GM18517 (cell line): ENCODE data around the gene LMO1.

ENCODE experiments used
- ATAC-seq: cut with Tn5 transposase; IDR thresholded peaks from one replicate; pipeline ENCODE4 v1.9.1; 2021; ENCODE audit warnings: mild to moderate bottlenecking, moderate library complexity; ENCODE audit not compliant: unreplicated experiment

LMO1 gene

DNA sequence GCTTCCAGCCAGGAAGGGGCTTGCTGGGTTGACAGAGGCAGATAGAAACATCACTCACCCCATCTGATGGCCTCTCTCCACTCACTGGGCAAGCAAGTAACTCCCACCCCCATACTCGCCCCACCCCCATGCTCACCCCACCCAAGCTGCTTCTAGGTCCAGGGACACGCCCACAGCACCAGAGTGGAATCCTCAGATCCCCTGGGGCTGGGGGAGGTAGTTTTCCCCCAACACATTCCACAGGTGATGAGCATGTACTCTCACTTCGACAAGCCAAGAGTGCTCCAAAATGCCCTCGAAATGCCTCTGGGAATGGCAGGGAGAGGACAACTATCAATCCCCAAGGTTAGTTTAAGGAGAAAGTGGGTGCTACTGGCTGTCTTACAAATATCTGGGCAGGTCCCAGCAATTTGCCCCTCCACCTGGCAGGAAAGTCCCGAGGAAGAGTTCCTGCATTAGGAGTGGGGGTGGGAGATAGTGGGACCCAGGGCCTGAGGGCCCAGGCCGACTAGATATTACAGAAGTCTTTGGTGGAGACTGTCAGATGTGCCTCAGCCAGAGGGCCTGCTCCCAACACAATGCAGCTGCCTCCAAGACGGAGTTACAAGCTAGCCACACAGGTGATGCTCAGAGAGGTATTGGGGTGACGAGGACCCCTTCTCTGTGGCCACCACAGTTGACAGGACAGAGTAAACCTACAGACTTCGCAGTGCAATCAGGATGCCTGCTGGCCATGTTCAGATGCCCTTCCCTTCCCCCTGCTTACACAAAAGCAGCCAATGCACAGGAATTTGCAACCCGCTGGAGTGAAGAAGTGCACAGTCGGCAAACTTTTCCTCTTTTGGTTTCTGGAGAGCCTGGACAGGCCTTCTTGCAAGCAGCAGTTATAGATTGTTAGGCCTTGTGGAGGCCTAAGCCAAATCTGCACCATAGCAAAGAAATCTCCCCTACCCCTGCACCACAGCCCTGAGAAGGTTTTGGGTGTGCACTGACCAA lies 2.9 kb upstream of the LMO1 start:
- ATAC-seq, result no peak

DNA sequence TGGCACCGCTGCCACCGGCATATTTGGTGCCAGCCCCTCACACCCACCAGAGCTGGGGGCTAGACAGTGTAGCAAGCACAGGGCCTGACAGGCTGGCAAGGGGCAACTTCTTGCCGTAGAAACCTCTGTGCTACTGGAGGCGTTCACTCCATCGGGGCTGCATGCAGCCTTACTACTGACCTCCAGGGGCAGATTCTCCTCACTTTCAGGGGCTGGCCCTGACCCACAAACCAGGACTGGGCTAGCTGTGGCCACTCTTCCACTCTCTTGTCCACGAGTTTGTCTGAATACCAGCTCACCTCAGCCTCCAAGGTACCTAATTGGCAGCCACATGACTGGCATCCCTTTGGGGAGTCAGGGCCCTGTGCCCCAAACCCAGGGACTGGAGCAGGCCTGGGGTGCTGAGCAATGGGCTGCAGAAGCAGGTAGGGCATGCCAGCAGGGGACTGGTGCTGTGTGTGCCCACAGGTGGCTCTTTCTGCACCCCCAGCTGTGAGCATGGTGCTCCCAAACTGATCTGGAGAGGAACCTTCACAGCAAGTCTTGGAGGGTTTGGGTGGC lies 2.1 kb upstream of the LMO1 start:
- no peak for ATAC-seq

DNA sequence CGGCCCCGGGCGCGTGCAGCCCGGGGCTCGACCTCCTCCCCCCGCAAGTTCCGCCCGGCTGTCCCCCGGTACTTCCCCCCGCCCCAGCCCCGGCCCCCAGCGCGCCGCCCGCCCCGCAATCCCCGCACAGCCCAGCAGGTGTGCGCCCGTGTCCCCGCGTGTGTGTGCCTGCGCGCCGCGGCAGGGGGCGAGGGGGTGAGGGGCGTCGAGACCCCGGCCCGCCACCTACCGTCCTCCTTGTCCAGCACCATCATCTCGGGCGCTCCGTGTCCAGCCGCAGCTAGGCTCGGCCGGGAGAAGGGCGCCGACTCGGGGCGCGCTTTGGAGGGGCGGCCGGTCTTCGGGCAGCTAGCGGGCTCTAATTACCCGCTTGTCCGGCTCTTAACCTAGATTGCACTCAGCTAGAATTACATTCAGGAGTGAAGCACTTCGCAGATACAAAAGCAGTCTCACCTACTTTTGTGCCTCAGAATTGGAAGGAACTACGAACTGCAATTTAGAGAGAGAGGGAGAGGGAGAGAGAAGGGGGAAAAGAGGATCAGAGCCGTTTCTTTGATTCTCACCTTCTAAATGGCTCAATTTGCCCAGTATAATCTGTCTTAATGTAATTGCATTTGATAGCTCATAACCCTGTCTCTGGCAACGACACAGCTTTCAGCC lies 439 bp downstream of the LMO1 start:
- ATAC-seq, result no peak

DNA sequence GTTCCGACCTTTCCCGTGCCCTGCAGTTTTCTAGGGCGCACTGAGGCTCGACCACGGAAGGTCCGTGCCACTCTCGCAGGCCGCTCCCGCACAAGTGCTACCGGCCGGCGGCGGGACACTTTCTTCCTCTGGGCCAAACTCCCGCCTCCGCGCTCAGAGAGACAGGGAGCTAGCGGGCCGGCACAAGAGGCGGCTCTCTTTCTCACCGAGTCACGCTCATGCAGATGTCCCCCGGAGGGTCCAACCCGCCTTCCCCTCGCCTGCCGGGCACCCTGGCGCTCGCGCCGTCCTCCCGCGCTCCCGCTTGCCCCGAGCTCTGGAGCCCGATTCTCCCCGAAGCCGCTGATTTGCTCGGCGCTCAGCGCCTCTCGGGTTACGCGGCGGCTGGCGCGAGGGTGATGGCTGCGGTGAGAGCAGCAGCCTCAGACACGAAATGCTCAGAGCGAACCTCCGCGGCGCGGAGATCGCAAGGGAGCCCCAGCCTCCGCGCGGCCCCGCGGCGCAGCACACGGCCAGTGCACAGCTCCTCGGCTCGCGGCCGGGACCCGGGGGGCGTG lies 1.0 kb downstream of the LMO1 start:
- ATAC-seq, result no peak

DNA sequence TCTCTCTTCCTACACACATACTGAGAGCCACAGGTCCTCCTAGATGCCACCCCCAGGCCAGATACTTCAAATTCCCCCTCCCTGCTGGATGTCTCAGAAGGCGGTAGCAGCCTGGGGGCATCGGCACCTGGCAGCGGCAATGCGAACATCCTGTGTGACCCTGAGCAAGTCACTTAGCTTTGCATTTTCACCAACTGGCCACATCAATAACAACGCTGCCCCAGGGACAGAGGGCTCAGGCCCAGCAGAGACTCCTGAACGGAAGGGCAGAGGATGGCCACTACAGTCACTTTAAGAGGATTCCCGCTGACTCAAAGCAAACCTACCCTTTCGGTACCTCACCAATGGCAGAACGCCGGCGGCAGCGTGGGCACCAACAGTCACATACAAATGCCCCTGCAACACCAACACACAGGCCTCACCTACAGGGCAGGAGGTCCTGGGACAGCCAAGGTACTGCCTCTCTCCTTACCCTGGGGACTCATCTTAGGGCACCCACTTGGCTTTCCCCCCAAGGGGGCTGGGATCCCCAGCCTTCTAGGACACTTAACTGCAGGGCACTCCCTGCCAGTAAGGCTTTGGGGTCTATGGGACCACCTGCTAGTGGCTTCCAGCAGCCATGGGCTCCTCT lies 1.6 kb downstream of the LMO1 start:
- no peak for ATAC-seq

DNA sequence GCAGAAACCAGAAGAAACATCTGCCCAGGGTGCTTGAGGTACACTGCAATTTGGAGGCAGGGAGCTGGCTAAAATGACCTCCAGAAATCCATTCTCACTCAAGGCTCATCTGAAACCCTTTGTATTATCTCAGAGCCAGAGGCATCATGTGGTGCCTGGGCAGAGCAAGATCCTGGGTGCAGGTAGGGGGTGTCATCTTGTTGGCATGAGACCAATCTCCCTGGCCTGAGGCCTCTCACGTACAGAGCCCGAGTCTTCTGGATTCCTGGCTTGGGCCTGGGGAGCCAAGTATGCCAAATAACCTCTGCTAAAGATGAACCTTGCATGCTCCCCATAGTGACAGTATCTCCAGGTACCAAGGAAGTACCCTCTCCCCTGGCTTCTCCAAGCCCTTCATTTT lies 2.4 kb downstream of the LMO1 start:
- no peak for ATAC-seq

DNA sequence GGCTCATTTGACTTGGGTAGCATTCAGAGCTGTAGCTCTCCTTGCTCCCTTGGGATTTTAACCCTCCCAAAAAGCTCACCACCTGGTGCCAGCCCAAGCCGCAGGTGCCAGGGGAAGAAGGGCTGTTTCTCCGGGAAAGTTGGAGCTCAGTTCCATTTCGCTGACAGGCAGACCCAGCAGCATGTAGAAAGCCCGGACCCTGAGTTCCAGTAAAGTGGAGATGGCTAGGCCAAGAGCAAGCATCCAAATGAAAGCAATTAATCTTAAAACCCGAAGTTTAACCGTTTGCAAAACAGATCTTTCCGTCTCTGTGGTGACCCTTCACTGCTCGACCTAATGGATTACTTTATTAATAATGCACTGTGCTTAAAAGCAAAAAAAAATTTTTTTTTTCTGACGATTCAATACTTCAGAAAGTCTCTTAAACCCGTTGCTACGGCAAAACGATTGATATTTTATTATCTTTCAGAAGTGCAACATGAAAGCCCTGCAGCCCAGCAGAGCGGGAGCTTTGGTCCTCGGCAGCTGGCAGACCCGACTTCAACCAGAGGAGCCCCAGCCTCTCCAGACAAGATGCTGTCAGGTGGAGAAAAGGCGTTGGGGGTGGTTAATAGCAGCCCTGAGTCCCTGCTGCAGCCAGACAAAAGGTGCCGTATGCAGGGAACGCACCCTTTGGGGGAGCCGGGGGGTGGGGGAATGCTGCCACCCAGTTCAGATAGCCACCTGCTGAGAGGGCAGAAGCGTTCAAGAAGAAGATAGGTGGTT lies 3.3 kb downstream of the LMO1 start:
- ATAC-seq, result no peak

DNA sequence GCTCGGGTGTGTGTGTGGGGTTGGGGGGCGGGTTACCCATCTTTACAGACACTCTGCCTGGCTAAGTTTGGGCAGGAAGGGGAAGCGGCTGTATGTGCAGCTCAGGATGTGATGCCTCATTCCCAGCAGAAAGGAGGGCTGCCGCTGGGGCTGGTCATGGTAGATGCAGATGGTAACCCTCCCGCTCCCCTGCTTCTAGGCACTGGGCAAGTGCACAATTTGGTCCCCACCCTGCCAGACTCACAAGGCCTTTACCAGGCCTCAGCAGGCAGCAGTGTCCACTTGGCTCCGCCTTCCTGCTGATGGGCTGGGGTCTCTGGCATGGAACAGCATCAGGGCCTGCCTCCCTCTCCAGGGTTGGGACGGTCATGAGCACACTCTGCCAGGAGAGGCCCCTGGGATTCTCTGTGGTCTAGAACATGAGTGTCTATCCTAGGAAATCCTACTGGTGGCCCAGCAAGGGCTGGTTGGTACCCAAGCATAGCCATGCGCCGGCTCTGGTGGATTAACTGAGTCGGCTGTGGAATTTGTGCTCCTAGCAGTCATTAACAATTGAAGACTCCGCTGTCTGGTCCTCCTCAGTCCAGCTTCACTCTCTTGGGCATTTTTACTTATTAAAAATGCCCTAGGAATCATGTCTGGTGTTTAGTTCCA lies 4.2 kb downstream of the LMO1 start:
- ATAC-seq, result no peak

DNA sequence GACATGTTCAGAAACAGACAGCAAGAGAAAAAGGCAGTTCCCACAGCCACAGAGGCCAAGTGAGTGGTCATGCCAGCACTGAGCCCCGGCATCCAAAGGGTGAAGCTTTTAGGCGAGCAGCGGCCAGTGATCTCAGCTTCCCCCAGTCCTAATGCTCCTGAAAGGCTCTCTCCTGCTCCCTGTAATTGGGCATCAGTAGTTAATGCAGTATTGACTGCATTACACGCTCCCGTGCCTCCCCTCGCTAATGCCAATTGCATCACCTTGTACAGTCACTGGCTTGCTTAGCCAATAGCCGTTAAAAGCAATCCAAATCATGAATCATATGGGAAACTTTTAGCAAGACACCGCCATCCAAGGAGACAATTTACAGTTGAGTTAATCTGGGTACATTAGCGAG lies 4.9 kb downstream of the LMO1 start:
- ATAC-seq, result no peak

DNA sequence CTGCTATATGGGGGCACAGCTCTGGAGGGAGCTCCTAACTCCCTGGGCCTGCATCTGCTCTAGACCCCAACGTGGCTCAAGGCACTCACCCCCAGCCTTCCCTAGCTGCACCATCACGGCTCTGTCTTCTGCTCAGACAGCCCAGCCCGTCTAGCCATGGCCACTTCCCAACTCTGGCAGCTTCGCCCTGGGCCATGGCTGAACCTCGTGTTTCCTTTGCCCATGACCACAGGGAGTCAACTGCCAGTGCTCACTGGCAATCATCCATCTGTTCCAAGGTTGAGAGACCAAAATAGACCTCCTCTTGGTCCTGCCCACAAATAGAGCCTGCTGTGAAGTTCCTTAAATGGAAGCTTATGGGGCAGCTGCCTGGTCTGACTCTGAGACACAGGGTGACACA lies 5.4 kb downstream of the LMO1 start:
- ATAC-seq, result no peak

DNA sequence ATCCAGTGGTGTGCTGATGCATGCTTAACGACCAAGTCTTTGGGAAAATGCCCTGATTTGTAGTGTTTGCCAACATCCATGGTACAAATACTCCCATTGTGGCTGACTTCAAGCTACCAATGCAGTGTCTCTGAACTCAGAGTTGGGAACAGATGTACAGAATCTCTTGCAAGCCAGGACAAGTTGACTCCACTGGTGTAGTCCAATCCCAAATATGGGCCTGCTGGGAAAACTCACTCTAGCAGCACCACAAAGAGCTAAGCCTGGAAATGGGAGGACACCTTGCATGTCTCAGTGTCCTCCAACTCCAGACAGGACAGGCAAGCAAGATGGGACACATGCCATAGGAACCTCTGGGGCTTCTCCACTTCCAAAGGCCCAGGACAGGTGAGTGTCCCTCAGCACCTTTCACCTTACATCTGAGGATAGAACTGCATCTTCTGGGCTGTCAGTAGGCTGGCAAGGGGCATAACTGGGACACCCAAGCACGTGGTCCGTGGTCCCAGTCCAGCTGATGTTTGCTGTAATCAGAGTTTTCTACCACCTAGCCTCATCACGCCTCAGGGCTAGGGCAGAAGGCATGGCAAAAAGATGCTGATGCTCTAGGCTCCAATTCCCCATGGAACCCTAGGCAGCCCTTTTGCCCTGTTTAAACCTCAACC lies 6.5 kb downstream of the LMO1 start:
- no peak for ATAC-seq

DNA sequence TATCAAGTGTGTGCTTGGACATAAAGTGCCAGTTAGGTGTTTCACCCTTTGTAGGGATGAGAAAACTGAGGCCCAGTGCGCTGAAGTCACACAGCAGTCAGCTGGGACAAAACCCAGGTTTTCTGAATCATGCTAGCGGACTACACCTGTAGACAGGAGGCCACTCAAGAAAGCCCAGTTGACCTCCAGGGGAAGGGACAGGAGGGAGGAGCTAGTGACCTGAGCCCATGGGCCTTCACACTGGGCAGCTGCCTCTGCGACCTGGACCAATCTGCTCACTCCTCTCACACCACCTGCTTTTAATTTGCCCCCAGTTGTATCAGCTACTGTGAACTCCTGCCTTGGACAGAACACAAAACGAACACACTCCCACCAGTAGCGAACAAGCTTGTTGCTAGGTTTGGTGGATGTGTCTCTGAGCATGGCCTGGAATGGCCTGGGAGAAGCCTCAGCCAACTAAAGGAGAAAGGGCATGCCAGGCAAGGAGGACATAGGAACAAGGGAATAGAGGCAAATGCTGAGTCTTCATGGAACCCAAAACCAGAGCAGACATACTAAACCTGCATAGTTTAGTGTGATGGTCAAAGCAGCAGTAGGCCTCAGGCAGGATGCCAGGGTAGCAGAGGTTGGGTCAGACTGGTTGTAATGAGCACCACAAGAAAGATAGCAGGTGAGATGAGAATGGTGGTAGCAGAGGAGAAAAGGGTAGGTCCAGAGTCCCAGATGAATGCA lies 7.2 kb downstream of the LMO1 start:
- ATAC-seq, result no peak

DNA sequence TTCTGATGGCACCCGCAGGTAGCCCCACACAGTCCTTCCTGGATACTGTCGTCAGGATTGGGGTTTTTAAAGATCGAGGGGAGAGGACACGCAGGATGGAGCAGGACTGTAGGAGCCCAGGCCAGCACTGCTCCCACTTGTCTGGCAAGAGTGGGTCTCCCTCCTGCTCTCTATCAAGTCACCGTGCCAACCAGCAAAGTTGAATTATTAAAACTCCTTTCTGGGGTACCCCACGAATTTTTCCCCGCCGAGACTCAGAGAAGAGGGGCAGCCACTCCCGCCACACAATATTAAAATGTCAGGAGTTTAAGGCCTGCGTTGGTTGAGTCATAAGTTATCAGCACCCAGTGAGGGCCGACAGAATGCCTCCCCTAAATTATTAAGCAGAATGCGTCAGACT lies 10.1 kb downstream of the LMO1 start:
- ATAC-seq, result no peak

DNA sequence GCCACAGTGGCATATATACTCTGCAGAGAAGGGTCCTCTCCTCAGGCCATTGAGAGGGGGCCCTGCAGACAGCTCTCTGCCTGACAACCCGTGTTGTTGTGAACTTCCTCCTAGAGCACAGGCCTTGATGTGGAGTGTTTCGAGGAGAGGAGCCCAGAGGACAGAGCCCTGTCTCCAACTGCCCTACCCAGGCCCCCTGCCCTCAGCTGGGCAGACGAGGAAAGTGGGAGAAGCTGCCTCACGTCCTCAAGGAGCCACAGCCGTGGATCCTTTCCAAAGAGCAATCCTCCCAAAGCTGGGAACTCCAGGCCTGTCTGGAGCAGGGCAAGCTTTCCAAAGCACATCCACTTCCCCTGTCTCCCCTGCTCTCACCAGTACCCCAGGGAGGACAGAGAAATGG lies 10.7 kb downstream of the LMO1 start:
- ATAC-seq, result no peak

DNA sequence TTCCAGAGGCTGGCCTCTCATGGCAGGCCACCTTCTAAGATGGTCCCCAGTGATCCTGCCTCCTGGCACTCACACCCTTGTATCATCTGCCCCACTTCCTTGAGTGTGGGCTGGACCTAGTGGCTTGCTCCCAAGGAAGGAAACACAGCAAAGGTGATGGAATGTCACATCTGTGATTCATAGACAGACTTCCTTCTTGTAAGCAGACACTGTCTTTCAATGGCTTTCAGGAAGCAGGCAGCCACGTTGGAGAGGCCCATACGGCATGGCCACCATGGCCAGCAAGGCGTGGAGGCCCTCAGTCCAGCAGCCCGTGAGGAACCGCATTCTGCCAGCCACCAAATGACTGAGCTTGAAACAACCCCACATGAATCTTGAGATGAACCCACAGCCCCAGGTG lies 11.3 kb downstream of the LMO1 start:
- no peak for ATAC-seq

DNA sequence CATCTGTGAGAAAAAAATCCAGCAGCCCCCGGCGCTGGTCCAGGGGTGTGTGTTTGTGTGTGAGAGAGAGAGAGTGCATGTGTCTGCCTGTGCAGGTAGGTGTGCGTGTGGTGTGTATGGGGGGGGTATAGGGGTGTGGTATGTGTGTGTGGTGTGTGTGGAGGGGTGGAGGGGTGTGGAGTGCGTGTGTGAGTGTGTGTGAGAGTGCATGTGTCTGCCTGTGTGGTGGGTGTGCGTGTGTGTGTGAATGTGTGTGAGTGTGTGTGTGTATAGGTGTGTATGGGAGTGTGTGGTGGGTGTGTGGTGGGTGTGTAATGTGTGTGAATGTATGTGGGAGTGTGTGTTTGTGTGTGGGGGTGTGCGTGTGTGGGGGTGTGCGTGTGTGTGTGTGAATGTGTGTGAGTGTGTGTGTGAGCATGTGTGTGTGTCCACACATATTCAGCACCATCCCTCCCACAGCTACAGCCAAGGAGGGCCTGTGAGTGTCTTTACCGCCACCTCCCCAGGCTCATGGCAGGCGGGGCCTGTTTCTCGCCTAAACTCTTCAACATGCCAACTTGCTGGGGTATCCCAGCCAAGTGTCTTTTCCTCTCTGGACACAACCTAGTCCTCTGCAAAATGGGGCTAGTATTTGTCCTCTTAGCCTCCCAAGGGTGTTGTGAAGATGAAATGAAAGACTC lies 11.9 kb downstream of the LMO1 start:
- no peak for ATAC-seq

DNA sequence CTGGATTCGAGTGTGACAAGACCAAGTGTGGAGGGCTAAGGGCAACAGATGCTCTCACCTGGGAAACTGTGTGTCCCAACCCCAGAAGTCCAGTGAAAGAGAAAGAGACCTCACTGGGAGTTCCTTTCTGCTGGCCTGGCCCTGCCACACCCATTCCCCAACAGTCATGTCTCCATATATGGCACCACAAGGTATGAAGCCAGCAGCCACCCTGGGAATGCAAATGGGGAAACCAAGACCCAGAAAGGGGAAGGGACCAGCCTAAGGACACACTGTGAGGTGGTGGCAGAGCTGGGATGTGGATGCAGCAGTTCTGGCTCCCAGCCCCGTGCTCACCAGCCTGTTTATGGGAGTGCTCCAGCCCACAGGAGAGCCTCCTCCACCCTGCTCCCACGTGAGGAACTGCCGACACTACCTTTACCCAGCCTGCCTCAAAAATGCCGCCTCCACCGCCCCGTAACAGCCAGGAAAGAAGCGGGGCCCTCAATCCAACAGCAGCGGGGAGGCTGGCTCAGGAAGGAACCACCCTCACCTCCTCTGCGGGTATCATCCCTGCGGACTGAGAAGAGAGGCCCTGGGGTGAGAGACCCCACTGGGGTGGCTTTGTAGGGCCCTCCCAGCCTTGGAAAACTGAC lies 12.6 kb downstream of the LMO1 start:
- no peak for ATAC-seq

DNA sequence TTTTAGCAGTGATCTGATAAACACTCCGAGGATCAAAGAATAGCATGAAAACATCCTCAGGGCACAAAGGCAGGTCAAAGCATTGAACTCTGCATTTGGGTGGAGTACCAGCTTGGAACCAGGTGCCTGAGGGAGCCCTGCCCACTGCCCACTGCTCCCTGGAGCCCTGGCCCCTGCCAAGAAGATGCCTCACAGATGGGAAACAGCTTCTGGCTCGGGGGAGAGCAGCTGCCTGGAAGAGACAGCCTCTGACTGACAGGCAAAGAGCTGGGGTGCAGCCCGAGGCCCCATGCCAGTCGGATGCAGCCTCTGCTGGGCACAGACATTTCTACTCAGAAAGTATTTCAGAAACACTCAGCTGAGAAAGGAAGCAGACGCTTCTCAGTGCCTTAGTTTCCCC lies 13.2 kb downstream of the LMO1 start:
- no peak for ATAC-seq
